Neural cell (in vitro differentiated cells): ENCODE results near the gene NPEPL1.

ENCODE experiments used
- EZH2 ChIP-seq: fragments of 200-600, 300-800 bp; shearing (Covaris generic), sonication (generic); IDR thresholded peaks from 2 replicates; pipeline ENCODE4 v1.6.1; 2014; ENCODE audit warnings: antibody characterized with exemption, low read length, borderline replicate concordance, mild to moderate bottlenecking; ENCODE audit not compliant: insufficient read depth, poor library complexity, severe bottlenecking
- POLR2AphosphoS5 ChIP-seq: IDR thresholded peaks from 2 replicates; pipeline ENCODE4 v1.6.1; 2012
- RAD21 ChIP-seq: fragments of 450-650 bp; conservative IDR thresholded peaks from 2 replicates; pipeline ENCODE4 v1.6.1; 2014; ENCODE audit warnings: antibody characterized with exemption, mild to moderate bottlenecking, moderate library complexity
- REST ChIP-seq: IDR thresholded peaks from 2 replicates; pipeline ENCODE4 v1.6.1; 2012; ENCODE audit warnings: borderline replicate concordance
- TF ChIP-seq, protein P1 (sequence below): fragments of 450-650 bp; IDR thresholded peaks from 2 replicates; pipeline ENCODE4 v1.5.1; 2014; ENCODE audit warnings: antibody characterized with exemption, mild to moderate bottlenecking, moderate library complexity; ENCODE audit not compliant: poor library complexity, severe bottlenecking

DNA sequence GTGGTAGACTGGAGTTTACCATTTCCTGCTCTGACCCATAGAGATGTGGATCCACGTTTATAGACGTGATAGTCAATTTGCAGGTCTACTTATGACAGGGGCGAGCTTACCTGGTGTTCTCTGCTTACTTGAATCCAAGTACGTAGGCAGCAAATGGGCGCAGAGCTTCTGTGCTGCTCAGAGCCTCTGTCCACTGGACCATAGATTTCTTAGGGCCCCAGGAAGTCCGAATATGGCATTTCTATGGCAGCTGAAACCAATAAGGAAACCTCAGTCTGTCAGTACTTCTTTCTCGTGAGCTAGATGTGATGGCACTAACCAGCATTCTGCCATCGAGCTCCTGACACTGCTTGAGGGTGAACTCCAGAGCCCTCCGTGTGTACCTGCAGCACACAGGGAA lies 19.5 kb upstream of the NPEPL1 start:
- TF ChIP-seq, protein P1, sequence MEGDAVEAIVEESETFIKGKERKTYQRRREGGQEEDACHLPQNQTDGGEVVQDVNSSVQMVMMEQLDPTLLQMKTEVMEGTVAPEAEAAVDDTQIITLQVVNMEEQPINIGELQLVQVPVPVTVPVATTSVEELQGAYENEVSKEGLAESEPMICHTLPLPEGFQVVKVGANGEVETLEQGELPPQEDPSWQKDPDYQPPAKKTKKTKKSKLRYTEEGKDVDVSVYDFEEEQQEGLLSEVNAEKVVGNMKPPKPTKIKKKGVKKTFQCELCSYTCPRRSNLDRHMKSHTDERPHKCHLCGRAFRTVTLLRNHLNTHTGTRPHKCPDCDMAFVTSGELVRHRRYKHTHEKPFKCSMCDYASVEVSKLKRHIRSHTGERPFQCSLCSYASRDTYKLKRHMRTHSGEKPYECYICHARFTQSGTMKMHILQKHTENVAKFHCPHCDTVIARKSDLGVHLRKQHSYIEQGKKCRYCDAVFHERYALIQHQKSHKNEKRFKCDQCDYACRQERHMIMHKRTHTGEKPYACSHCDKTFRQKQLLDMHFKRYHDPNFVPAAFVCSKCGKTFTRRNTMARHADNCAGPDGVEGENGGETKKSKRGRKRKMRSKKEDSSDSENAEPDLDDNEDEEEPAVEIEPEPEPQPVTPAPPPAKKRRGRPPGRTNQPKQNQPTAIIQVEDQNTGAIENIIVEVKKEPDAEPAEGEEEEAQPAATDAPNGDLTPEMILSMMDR: no peak
- no peak for TF ChIP-seq EZH2
- TF ChIP-seq POLR2AphosphoS5: no peak
- no peak for TF ChIP-seq REST
- TF ChIP-seq RAD21: no peak
